Measurements from ENCODE around the gene ADTRP.
"Not testable (repeated sequence)": the region's sequence is repeated elsewhere in the genome, so short reads cannot be mapped to it uniquely, and the experiment has no call there.

ADTRP gene

DNA sequence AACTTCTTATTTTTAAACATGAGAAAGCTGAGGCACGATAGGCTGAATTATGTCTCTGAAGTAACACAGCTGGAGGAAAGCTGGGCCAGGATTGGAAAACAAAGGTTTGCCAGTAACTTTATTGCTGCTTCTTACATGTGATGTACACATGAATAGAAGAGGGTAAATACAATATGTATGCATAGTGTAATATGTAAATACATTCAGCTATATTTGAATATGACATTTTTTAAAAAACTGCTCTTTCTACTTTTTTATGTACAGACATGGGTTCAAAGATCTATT lies 90.2 kb downstream of the ADTRP start:
- no peak for DNase-seq

DNA sequence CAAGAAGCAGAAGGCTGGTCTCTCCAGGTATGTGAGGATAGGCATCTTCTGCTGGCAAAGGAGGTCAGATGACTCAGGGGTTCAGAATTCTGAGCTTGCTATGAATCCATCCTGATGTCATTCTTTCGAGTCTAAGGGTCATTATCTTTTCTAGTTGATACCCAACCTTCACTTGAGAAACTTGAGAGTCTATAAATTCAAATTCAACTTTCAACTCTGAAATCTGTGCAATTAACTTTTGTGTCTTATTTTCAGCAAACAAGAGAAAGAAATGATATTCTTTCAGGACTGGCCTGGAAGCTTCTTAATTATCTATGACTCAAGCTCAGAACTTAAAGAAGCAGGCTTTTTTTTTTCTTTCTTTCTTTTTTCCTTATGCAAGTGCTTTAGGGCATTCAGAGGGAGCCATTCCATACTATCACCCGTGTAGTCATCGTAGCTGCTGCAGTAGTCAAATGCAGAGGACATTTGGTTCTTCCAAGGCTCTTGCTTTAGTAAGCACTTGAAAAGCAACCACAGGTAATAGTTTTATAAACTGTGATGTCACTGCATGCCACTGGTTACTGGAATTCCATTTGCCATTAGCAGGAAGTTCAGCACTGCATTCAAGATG lies 93.0 kb downstream of the ADTRP start:
- no peak for DNase-seq

DNA sequence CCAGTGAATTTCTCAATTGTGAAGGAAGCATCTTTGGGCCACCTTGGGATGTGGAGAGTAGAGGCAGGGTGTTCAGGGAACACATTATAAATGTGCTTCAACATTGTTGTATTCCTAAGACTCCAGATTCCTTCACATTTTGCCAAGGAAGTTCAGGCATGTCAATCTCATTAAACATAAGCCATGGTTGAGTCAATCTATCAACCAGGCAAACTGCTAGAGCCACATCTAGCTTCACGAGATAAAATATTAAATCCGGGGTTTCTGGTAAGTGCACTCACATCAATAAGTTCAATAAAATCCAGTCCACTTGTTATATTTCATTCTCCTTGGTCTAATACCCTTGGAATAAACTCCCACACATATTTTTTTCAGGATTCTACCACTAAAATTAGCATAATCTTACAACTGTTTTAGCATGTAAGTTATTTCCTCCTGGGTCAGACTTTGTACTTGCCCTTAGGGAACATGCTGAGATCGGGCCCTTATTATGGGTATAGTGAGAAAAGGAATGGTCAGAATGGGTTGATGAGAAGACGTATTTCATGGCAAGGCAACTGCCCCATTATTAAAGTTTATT lies 93.6 kb downstream of the ADTRP start:
- DNase-seq = no peak

DNA sequence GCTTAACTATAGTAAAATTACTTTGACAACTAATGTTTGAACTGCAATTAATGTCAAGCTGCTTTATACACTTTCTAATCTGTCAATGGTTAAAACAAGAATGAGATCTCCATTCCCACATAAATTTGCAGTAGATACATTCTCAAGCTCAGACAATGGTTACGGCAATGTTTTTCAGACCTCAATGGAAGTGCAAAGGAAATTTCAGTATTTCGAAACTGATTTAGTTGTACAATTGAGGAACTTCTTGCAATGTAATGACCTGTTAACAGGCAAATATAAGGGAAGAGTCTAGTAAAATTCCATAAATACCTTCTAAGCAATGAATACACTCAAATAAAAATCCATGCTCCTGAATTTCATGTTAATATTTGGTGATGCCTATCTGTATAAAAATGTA lies 94.7 kb downstream of the ADTRP start:
- no peak for DNase-seq

DNA sequence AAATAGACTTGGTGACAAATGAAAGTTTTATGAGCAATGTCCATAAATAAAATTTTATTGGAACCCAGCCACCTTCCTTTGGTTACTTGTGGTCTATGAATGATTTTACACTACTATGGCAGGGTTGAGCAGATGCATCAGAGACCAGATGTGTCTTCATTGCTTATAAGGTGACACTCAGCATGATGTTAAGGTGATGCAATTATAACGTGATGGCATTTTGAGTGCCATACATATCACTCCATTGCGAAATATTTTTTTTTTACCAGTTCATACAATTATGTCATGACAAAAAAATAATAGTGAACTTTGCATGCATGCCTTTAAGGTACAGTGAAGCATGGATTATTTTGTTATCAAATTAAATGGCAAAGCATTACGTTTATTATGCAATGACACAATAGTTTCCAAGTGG lies 96.0 kb downstream of the ADTRP start:
- no peak for DNase-seq

DNA sequence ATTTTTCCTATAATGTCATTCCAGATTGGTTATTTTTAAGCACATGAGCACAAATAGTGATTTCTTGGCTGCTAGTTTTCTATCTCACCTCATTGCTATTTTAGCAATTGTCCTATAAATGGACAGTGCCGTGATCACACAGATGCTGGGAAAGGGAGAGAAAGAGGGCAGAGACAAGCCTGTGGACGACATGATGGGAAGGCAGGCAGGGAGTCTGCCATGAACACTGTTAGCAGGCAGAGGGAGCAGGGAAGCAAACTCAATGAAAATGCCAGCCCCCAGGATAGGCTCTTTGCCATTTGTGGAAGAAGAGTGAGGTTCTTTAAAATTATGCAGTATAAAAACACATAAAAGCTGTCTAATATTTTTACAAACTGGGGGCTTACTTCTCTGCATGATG lies 96.8 kb downstream of the ADTRP start:
- DNase-seq = no peak

DNA sequence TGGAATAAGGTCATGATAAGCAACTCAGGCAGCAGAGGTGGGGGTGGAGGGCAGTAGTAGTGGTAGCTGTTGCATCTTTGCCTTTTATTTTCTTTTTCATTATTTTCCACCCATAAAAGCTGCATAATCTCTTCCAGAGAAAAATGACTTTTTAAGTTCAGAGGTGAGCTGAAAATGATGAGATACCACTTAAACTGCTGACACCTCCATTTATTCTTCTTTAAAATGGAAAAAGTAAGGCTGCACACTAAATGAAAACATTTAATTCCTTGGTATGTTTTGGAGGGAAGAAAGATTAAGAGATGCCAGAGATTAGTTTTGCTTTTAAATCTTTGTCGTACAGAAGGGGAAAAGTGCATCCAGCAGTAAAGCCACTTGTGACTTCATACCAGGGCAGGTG lies 97.2 kb downstream of the ADTRP start:
- DNase-seq = no peak

DNA sequence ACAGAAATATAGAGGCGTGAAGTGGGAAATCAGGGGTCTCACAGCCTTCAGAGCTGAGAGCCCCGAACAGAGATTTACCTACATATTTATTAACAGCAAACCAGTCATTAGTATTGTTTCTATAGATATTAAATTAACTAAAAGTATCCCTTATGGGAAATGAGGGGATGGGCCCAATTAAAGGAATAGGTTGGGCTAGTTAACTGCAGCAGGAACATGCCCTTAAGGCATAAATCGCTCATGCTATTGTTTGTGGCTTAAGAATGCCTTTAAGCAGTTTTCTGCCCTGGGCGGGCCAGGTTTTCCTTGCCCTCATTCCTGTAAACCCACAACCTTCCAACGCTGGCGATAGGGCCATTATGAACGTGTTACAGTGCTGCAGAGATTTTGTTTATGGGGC lies 98.1 kb downstream of the ADTRP start:
- not testable (repeated sequence) for DNase-seq

DNA sequence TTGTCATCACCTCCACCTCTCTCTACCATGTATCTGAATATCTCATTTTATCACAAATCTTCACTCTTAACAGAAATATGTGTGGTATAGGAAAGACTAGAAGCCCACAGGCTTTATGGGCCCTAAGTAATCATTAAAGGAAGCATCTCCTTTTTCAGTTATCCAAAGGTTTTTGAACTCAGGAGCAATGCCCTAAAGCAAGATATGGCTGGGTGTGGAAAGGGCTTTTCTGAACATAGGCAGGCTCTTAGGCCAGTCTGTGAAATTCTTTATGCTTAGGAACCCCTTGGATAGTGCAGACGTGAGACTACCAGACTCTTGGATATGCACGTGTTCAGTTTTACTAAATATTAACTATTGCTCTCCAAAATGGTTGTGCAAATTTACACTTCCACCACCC lies 99.5 kb downstream of the ADTRP start:
- DNase-seq = no peak

DNA sequence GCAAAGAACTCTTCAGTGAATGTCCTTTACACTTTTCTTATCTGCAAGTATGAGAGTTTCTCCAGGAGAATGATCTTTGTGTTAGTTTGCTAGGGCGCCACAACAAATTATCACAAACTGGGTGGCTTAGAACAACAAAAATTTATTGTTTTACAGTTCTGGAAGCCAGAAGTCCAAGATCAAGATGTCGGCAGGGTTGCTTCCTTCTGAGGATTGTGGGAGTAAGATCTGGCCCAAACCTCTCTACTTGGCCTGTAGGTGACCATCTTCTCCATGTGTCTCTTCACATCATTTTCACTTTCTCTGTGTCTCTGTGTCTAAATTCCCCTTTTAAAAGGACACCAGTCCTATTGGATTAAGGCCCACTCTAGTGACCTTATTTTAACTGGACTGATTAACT lies 103.0 kb downstream of the ADTRP start:
- no peak for DNase-seq

DNA sequence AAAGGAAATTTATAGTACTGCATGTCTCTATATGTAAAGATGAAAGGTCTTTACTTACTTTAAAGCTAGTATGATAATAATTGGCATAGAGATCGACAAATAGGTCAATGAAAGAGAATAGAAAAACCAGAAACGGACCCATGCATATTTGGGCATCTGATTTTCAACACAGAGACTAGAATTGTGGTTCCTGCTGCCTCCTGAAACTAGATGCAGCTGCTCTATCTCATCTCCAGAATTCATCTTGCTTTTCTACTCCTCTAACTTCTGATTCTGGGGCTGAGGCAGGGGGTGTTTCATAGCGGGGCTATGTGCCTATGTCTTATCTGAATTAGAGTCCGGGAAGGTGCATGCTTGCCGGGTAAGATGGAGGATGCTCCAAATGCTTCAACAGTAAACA lies 105.9 kb downstream of the ADTRP start:
- DNase-seq = no peak

DNA sequence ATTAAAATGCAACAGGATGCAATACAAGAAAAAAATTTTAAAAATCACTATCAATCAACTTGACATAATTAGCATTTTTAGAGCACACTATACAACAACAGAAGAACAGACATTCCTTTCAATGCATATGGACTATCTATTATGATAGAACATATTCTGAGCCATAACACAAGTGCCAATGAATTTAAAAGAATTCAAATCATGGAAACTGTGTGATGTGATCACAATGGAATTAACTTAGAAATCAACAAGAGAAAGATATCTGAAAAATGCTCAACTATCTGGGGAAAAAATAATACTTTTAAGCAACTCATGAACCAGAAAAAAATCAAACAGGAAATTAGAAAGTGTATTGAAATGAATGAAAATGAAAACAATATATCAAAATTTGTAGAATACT lies 106.3 kb downstream of the ADTRP start:
- DNase-seq = no peak

DNA sequence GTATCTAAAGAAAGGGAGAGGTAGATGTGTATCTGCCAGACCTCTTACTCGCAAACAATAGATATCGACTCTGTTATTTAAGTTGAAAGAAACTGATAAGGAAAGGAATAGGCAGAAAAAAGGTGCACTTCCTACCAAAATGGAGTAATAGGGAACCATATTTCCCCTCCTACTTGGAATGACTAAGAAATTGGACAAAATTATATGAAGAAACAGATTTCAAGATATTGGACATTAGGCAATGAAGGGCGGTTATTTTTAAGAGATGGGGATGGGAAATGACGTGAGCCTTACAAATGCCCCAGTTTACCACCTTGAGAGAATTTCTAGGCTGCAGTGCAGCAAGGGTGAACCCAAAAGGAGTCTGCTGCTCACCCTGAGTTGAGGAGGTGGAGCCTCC lies 108.9 kb downstream of the ADTRP start:
- DNase-seq = no peak

DNA sequence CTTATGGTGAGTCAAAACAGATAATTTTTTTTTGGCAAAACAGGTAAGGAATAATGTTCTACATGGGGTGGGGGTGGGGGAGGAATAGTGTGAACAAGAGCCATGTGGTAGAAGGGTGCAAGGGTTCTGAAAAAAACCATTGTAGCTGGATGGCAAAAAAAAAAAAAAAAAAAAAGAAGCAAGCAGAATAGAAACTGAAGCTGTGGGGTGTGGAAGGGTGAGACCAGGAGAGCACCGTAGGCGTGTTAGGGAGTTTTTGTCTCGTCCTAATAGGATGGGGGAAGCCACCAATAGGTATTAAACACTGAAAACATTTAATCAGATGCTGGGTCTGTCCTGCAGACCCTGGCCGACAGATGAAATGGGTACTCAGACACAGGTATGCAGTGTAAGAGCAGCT lies 110.1 kb downstream of the ADTRP start:
- no peak for DNase-seq

DNA sequence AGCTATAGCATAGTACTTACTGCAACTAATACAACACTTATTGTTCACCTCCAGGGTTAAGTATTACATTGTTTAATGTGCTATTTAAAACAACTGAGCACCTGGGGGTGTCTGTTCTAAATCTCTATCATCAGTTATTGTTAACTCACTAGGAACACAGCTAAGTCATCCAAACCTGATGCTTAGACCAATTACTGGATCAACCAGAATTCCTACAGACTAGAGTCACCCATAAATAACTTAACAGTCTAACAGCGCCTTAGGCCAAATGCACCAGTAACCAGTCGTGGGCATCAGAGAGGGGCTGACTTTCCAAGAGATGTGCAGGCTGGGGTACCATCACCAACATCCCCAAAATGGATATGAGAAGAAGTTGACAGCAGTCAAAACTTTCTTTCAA lies 110.7 kb downstream of the ADTRP start:
- DNase-seq = no peak

DNA sequence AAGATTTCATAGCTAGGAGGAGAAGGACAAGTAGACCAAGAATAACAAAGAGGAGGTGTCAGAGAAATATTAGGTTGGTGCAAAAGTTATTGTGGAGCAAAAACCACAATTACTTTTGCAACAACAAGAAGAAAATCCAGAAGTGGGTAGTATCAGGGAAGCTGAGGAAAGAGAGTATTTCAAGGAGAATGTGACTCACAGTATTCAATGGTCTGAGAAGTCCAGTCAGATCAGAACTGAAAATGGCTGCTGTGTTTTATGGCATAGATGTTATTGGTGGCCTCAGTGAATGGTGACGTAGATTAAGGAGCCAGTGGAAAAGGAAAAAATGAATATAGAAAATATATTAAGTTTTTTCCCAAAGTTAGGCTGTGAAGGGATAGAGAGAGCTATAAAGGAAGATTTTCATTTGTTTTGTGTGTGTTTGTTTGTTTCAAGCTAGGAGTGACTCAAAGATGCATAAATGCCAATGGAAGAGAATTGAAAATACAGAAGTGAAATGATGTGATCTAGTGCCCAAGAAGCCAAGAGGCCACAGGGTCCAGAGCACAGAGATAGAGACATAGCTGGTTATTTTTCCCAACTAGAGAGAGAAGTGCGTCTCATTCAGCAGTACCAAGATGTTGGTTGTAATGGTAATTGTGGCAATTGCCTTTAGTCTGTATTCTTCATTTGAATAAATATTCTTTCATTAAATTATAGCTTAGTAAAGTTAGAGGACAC lies 112.8 kb downstream of the ADTRP start:
- DNase-seq = no peak

All from activated gamma-delta T cell (primary cell).